Nephron (organoid): ENCODE data around the gene VPS8.

Experiments
- H3K27ac Mint-ChIP-seq, 3 experiments: 2 replicates each; pipeline ENCODE4 v1.8.0; 2020; ENCODE audit warnings: mixed read lengths in 3 of 3, mild to moderate bottlenecking in 2 of 3, moderate library complexity in 1 of 3
- H3K27me3 Mint-ChIP-seq: 2 replicates; pipeline ENCODE4 v1.8.0; 2021; ENCODE audit warnings: low read depth, mild to moderate bottlenecking, moderate library complexity, mixed read lengths
- H3K36me3 Mint-ChIP-seq: 2 replicates; pipeline ENCODE4 v1.8.0; 2020; ENCODE audit warnings: low read depth, mixed read lengths
- H3K4me1 Mint-ChIP-seq: 2 replicates; pipeline ENCODE4 v1.8.0; 2020; ENCODE audit warnings: mixed read lengths
- H3K4me3 Mint-ChIP-seq, 3 experiments: 2 replicates each; pipeline ENCODE4 v1.8.0; 2020; ENCODE audit warnings: mild to moderate bottlenecking in 3 of 3, mixed read lengths in 3 of 3, moderate library complexity in 2 of 3
- H3K9me3 Mint-ChIP-seq: 2 replicates; pipeline ENCODE4 v1.8.0; 2020; ENCODE audit warnings: mixed read lengths
- CTCF ChIP-seq, 3 experiments: fragments of 200-600 bp; sonication (generic); IDR thresholded peaks; one replicate each; pipeline ENCODE4 v1.5.0; 2021; ENCODE audit warnings: antibody characterized with exemption in 3 of 3; ENCODE audit not compliant: unreplicated experiment in 3 of 3

Gene VPS8

DNA sequence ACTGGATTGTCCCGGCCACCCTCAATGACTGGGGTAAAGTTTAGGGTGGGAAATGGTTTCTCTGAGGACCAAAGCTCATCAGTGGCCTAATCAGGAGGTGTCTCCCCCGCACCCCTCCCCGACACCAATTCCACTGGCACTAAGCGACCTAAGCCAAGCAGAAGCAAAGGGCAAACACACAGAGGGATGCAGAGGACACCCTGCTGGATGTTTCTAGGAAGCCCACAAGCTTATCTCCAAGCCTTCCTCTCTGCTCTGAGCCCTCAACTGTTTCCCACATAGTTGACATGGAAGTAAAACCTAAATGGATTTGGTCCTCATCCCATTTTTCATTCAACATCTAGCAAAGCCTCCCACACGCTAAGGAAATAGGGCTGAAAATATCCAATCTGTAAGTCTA is 272.4 kb downstream of the VPS8 start:
- Mint-ChIP-seq H3K27me3 (peaks cover 5% of the 10 kb centered on the region), H3K27ac (no peak overlapping the region), H3K36me3 (no peaks in the 10 kb centered on the region), H3K9me3 (no peaks in the 10 kb centered on the region), H3K4me1 (no peaks in the 10 kb centered on the region), H3K4me3 (no peak overlapping the region)
- TF ChIP-seq CTCF (IDR thresholded peaks at IDR 0.05; ENCODE audit: unreplicated experiment in 3 of 3): no peak

- no peaks in the 10 kb centered on the region for H3K9me3 Mint-ChIP-seq
- H3K27ac Mint-ChIP-seq: no peak overlapping the region
- TF ChIP-seq CTCF (IDR thresholded peaks at IDR 0.05; ENCODE audit: unreplicated experiment in 3 of 3): no peak
Measured at GRCh38 chr3:185084901-185085300, 272.9 kb downstream of the VPS8 start.

DNA sequence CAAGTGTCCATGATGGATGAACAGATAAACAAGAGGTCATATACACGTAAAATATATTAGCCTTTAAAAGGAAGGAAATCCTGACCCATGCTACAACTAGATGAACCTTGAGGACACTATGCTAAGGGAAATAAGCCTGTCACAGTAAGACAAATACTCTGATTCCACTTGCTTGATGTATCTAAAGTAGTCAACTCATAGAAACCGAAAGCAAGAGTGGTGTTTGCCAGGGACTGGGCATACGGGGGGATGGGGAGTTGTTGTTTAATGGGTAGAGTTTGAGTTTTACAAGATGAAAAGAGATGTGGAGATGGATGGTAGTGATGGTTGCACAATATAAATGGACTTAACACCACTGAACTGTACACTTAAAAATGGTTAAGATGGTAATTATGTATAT is 275.5 kb downstream of the VPS8 start:
- Mint-ChIP-seq H3K27me3 (peaks cover 5% of the 10 kb centered on the region), H3K4me3 (no peak overlapping the region), H3K9me3 (no peaks in the 10 kb centered on the region), H3K27ac (no peak overlapping the region), H3K4me1 (no peaks in the 10 kb centered on the region), H3K36me3 (no peaks in the 10 kb centered on the region)
- TF ChIP-seq CTCF (IDR thresholded peaks at IDR 0.05; ENCODE audit: unreplicated experiment in 3 of 3): no peak

More at GRCh38 chr3:185084901-185085300, 272.9 kb downstream of the VPS8 start:
- no peaks in the 10 kb centered on the region for H3K4me1 Mint-ChIP-seq
- no peaks in the 10 kb centered on the region for H3K36me3 Mint-ChIP-seq
- H3K4me3 Mint-ChIP-seq: no peak overlapping the region
- H3K27me3 Mint-ChIP-seq: peaks cover 5% of the 10 kb centered on the region

DNA sequence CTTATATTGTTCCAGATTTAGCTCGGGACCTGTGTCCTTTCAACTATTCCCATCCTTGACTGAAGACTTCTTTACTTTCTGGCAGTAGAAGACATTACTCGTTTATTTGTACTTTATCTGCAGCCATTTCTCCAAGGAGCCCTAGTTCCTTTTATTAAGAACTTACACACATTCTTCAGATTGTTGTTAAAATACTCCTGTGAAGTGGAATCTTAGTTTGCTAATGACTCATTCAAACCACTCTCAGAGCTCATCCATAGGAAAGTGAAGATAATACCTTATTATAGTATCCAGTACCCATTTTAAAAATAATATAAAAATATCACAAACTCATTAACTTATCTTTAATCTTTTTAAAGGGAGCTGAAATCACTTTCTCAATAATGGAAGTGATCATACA is 277.4 kb downstream of the VPS8 start:
- no peak for TF ChIP-seq CTCF (IDR thresholded peaks at IDR 0.05; ENCODE audit: unreplicated experiment in 3 of 3)
- no peaks in the 10 kb centered on the region for H3K36me3 Mint-ChIP-seq
- H3K4me1 Mint-ChIP-seq: no peaks in the 10 kb centered on the region
- H3K27me3 Mint-ChIP-seq: peaks cover 5% of the 10 kb centered on the region
- no peaks in the 10 kb centered on the region for H3K9me3 Mint-ChIP-seq
- H3K4me3 Mint-ChIP-seq: no peak overlapping the region
- H3K27ac Mint-ChIP-seq: no peak overlapping the region

- no peak overlapping the region for H3K4me3 Mint-ChIP-seq
- H3K27me3 Mint-ChIP-seq: peaks cover 5% of the 10 kb centered on the region
- no peak for TF ChIP-seq CTCF (IDR thresholded peaks at IDR 0.05; ENCODE audit: unreplicated experiment in 3 of 3)
- H3K4me1 Mint-ChIP-seq: peaks cover 4% of the 10 kb centered on the region
- no peaks in the 10 kb centered on the region for H3K9me3 Mint-ChIP-seq
- no peak overlapping the region for H3K27ac Mint-ChIP-seq
- H3K36me3 Mint-ChIP-seq: no peaks in the 10 kb centered on the region
Measured at GRCh38 chr3:185089751-185090150, 277.8 kb downstream of the VPS8 start.

DNA sequence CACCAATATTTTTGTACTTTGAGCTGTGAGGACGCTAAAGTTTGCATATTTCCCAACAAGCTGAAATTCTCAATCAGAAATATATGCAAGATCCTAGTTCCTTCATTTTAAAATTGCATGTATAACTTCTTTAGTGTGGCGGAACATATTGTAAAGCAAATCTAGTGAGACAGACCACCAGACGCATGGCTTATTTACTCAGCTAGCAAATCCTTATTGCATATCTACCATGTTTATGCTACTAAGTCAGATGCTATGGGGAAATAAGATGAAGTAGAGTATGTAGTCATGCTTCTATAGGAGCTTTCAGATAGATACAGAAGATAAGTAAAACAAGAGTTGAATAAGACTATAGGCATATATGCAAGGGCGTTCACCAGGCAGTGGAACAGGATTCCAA is 278.8 kb downstream of the VPS8 start:
- no peaks in the 10 kb centered on the region for H3K27me3 Mint-ChIP-seq
- no peak overlapping the region for H3K4me3 Mint-ChIP-seq
- no peaks in the 10 kb centered on the region for H3K9me3 Mint-ChIP-seq
- H3K27ac Mint-ChIP-seq: no peak overlapping the region
- no peak for TF ChIP-seq CTCF (IDR thresholded peaks at IDR 0.05; ENCODE audit: unreplicated experiment in 3 of 3)
- no peaks in the 10 kb centered on the region for H3K36me3 Mint-ChIP-seq
- H3K4me1 Mint-ChIP-seq: peaks cover 5% of the 10 kb centered on the region
